NCI-H510A treated with DMSO at 0.1 percent for 48 hours (cell line): ENCODE results near the gene CFAP90.
A peak's percentile ranks its signal among the peaks of the same experiment; 100 is the strongest.

Source experiments
- DNase-seq: peaks from one replicate; lab custom pipeline; 2025; lab: John Stamatoyannopoulos, UW

Gene CFAP90

GRCh38 chr5:7867260-7867659 is 16.3 kb upstream of the CFAP90 start:
- no peak for DNase-seq

- no peak for DNase-seq
Observed at GRCh38 chr5:7866196-7866595, 15.3 kb upstream of the CFAP90 start.

- DNase-seq = no peak
Observed at GRCh38 chr5:7857926-7858632, 7.1 kb upstream of the CFAP90 start.

GRCh38 chr5:7857361-7857760 is 6.4 kb upstream of the CFAP90 start:
- DNase-seq = no peak

GRCh38 chr5:7856855-7857254 is 5.9 kb upstream of the CFAP90 start:
- peak; percentile 75 for DNase-seq

GRCh38 chr5:7855611-7856010 is 4.7 kb upstream of the CFAP90 start:
- DNase-seq = no peak

GRCh38 chr5:7852988-7853387 is 2.1 kb upstream of the CFAP90 start:
- DNase-seq = no peak

- no peak for DNase-seq
Observed at GRCh38 chr5:7852542-7852941, 1.6 kb upstream of the CFAP90 start.

GRCh38 chr5:7851617-7852289 is 820 bp upstream of the CFAP90 start:
- no peak for DNase-seq

- no peak for DNase-seq
Observed at GRCh38 chr5:7851240-7851592, 283 bp upstream of the CFAP90 start.

- peak; percentile 32 for DNase-seq
Observed at GRCh38 chr5:7849681-7850394, 1.1 kb downstream of the CFAP90 start.

- DNase-seq = no peak
Observed at GRCh38 chr5:7848296-7848695, 2.6 kb downstream of the CFAP90 start.

GRCh38 chr5:7846327-7846726 is 4.6 kb downstream of the CFAP90 start:
- DNase-seq = no peak

GRCh38 chr5:7845557-7845956 is 5.4 kb downstream of the CFAP90 start:
- no peak for DNase-seq

- no peak for DNase-seq
Observed at GRCh38 chr5:7844901-7845300, 6.0 kb downstream of the CFAP90 start.

GRCh38 chr5:7842531-7842930 is 8.4 kb downstream of the CFAP90 start:
- no peak for DNase-seq

GRCh38 chr5:7837403-7837802 is 13.5 kb downstream of the CFAP90 start:
- no peak for DNase-seq

GRCh38 chr5:7834982-7835381 is 16.0 kb downstream of the CFAP90 start:
- no peak for DNase-seq

GRCh38 chr5:7828269-7828668 is 22.7 kb downstream of the CFAP90 start:
- DNase-seq = no peak

GRCh38 chr5:7827610-7828009 is 23.3 kb downstream of the CFAP90 start:
- DNase-seq = no peak

GRCh38 chr5:7825630-7826029 is 25.3 kb downstream of the CFAP90 start:
- DNase-seq = no peak

- no peak for DNase-seq
Observed at GRCh38 chr5:7824995-7825394, 25.9 kb downstream of the CFAP90 start.

- no peak for DNase-seq
Observed at GRCh38 chr5:7823594-7823993, 27.3 kb downstream of the CFAP90 start.
